GM12892 (cell line): Measurements from ENCODE around the gene SIM2.

Experiments used
- POLR2A ChIP-seq: IDR thresholded peaks from 2 replicates; pipeline ENCODE4 v1.6.1; 2011; ENCODE audit warnings: low read depth, low read length, control low read depth
- POLR2AphosphoS5 ChIP-seq: IDR thresholded peaks from 2 replicates; pipeline ENCODE4 v1.6.1; 2011; ENCODE audit warnings: low read depth, low read length, control low read depth

- TF ChIP-seq POLR2AphosphoS5 (no peak), POLR2A (no peak)
These were observed 11.8 kb downstream of the SIM2 start for GRCh38 chr21:36710729-36711048.
